Esophagus muscularis mucosa (tissue), 4 donors: ENCODE data around the gene ZC2HC1C. TPM values are rescaled to one million over a fixed set of nuclear protein-coding genes. Genes with fewer than 3 reads are reported as not detected.

ENCODE experiments used
- small RNA-seq, 3 donors: library from RNA; depleted of rRNA; stranded (forward); fragments of <200 nt; gene quantifications; one replicate each; pipeline ENCODE3, GENCODE V24; 2016
- total RNA-seq, 4 donors: library from RNA; depleted of rRNA; stranded (reverse); fragments of >200 nt; gene quantifications; one replicate each; pipeline versions ENCODE4 v1.1.0 to v1.2.1, GENCODE V29; 2016

The ZC2HC1C gene
- total RNA-seq, 4 donors from 2014 or later: 4.3 to 7.1 (median 5.9) TPM

Small RNAs within 50 kb of the gene (small RNA-seq; reads per million reads assigned to genes)
- gene HIF1AP1 (0 reads per million in 3 donors), gene RNU6-689P (0 reads per million in 3 donors)

Other genes with a start within 250 kb of the ZC2HC1C start
- not detected for gene PROX2, start 193.5 kb upstream of the ZC2HC1C start, total RNA-seq
- gene DLST, start 187.7 kb upstream of the ZC2HC1C start, total RNA-seq: 10 to 100 TPM; 72.7 to 96.2 (median 88.5) TPM
- gene RPS6KL1, start 146.4 kb upstream of the ZC2HC1C start, total RNA-seq: 1 to 10 TPM; 5.3 to 9.7 (median 7.7) TPM
- gene PGF, start 114.0 kb upstream of the ZC2HC1C start, total RNA-seq: 10 to 100 TPM; 16.7 to 69.6 (median 18.4) TPM
- gene EIF2B2, start 66.7 kb upstream of the ZC2HC1C start, total RNA-seq: 10 to 100 TPM; 23.3 to 58.0 (median 45.9) TPM
- 10 to 100 TPM; 24.5 to 40.7 (median 32.9) TPM for gene MLH3, start 18.2 kb upstream of the ZC2HC1C start, total RNA-seq
- gene ACYP1, start 5.6 kb upstream of the ZC2HC1C start, total RNA-seq: 10 to 100 TPM in 3 of 4 donors, 1 to 10 TPM in 1; 9.1 to 20.3 (median 16.9) TPM
- 100 to 1,000 TPM in 1 of 4 donors, 10 to 100 TPM in 3; 52.3 to 111 (median 79.0) TPM for gene NEK9, start 57.4 kb downstream of the ZC2HC1C start, total RNA-seq
- 100 to 1,000 TPM; 115 to 164 (median 129) TPM for gene TMED10, start 107.0 kb downstream of the ZC2HC1C start, total RNA-seq
- 100 to 1,000 TPM in 2 of 4 donors, 10 to 100 TPM in 2; 68.6 to 695 (median 143) TPM for gene FOS, start 209.2 kb downstream of the ZC2HC1C start, total RNA-seq